ENCODE measurements around the gene SCN1A. TPM values are rescaled to one million over a fixed set of nuclear protein-coding genes. Genes with fewer than 3 reads are reported as not detected.

SCN1A gene
- polyA plus RNA-seq, 1 experiment = 0.28 TPM

DNA sequence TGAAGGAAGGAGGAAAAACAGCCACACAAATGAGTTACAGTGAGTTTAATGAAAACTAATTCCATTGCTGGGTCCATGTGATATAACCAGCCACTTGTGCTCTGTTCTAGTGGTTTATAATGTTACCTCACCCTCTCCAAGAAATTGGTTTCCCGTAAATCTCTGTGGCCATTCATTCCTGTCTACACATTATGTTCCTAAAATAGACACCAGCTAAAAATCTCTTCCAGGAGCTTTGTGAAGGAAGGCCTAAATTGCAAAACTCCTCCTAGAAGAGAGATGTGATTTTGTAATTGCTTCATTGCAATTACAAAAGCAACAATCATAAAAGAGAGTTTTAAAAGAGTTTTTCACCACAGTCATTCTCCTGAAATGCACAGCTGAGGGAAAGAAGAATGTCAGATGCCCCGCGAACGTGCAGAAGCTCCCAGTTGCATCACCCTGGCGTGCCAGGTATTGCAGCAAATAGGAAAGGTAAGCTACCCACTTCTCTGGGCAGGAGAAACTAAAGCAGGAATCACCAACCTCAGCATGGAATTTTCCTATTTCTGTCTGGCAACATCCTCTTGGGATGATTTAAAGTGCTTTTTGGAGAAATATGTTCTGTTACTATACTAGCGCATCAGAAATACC, 1.7 kb downstream of the SCN1A start:
- TF ChIP-seq, protein P1, sequence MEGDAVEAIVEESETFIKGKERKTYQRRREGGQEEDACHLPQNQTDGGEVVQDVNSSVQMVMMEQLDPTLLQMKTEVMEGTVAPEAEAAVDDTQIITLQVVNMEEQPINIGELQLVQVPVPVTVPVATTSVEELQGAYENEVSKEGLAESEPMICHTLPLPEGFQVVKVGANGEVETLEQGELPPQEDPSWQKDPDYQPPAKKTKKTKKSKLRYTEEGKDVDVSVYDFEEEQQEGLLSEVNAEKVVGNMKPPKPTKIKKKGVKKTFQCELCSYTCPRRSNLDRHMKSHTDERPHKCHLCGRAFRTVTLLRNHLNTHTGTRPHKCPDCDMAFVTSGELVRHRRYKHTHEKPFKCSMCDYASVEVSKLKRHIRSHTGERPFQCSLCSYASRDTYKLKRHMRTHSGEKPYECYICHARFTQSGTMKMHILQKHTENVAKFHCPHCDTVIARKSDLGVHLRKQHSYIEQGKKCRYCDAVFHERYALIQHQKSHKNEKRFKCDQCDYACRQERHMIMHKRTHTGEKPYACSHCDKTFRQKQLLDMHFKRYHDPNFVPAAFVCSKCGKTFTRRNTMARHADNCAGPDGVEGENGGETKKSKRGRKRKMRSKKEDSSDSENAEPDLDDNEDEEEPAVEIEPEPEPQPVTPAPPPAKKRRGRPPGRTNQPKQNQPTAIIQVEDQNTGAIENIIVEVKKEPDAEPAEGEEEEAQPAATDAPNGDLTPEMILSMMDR (IDR thresholded peaks at IDR 0.05; ENCODE audit: insufficient read depth, low read depth, low read length) = no peak
- CTCF ChIA-PET = interaction anchor here (0.6 to 9.4 kb wide), 5 partner anchors 24 to 171 kb away, joined by 3 to 133 read pairs (median 5); no protein-coding TSS in a partner anchor
- DNase-seq (ENCODE audit: low read depth) = peak; percentile 66
- Histone ChIP-seq H3K36me3 (ENCODE audit: control insufficient read depth, insufficient read depth, low read length) (no peaks in the 10 kb centered on the region), H3K27me3 (ENCODE audit: control insufficient read depth, insufficient read depth, low read length) (peaks cover 2% of the 10 kb centered on the region; the same call in 1 of the 2 replicates), H3K4me3 (ENCODE audit: low read depth, low read length) (no peak overlapping the region)
- POLR2A ChIA-PET = no interaction called here

DNA sequence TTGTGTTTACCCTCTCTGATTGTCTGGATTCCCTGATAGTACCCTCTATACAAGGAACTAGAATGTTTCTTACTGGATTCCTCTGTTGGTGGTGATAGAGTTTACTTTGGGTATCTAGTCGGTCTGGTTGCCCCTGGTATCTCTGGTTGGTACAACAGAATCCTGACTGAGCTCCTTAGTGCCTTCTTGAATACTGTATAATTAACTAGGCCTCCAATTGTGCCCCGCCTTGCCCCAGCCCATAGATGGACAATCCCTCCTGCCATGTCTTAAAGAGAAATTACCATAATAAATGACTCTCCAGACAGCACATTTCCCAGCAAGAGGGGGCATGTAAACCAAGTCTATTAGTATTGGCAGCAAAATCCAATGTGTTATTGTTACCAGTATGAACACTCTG, 2.3 kb downstream of the SCN1A start:
- H3K36me3 ChIP-seq (ENCODE audit: control insufficient read depth, insufficient read depth, low read length) = no peaks in the 10 kb centered on the region
- DNase-seq (ENCODE audit: low read depth) = no peak
- H3K4me3 ChIP-seq (ENCODE audit: low read depth, low read length) = no peak overlapping the region
- ChIA-PET CTCF (interaction anchor here (9.4 kb wide), 1 partner anchor 64 kb away, joined by 133 read pairs; no protein-coding TSS in a partner anchor), POLR2A (no interaction called here)
- peaks cover 2% of the 10 kb centered on the region; the same call in 1 of the 2 replicates for H3K27me3 ChIP-seq (ENCODE audit: control insufficient read depth, insufficient read depth, low read length)
- TF ChIP-seq, protein P1 (IDR thresholded peaks at IDR 0.05; ENCODE audit: insufficient read depth, low read depth, low read length) = no peak

DNA sequence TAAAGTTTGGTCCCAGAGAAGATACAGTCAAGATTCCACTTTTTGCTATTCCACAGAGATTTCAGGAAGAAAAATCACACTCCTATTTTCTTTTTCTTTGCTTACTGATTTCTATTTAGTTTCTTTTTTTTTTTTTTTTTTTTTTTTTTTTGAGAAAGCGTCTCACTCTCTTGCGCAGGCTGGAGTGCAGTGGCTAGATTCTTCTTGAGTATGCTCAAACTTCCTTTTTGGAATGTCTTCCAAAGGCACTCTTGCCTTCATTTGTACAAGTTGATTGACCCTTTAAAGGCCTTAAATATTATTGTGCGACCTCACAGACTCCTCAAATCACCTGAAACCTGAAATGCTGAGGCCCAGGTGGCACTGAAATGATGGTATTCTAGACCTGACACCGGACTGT, 9.6 kb downstream of the SCN1A start:
- CTCF ChIA-PET = interaction anchor here (1.9 kb wide), 1 partner anchor 11 kb away, joined by 6 read pairs; no protein-coding TSS in a partner anchor
- Histone ChIP-seq H3K36me3 (ENCODE audit: control insufficient read depth, insufficient read depth, low read length) (no peaks in the 10 kb centered on the region), H3K27me3 (ENCODE audit: control insufficient read depth, insufficient read depth, low read length) (no peaks in the 10 kb centered on the region), H3K4me3 (ENCODE audit: low read depth, low read length) (no peak overlapping the region)
- TF ChIP-seq, protein P1 (IDR thresholded peaks at IDR 0.05; ENCODE audit: insufficient read depth, low read depth, low read length) = no peak
- POLR2A ChIA-PET = no interaction called here
- DNase-seq (ENCODE audit: low read depth) = no peak

DNA sequence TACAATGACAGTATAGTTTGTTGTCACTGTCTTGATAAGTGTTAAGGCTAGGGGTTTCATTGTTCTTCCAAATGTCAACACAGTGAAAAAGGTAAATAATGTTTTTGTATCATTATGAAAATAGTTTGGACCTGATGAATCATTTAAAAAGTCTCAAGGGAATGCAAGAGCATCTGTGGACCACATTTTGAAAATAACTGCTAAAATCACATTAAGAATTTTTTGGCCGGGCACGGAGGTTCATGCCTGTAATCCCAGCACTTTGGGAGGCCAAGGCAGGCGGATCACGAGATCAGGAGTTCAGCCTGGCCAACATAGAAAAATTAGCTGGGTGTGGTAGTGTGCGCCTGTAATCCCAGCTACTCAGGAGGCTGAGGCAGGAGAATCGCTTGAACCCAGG, 10.3 kb downstream of the SCN1A start:
- POLR2A ChIA-PET = no interaction called here
- Histone ChIP-seq H3K27me3 (ENCODE audit: control insufficient read depth, insufficient read depth, low read length) (no peaks in the 10 kb centered on the region), H3K4me3 (ENCODE audit: low read depth, low read length) (no peak overlapping the region), H3K36me3 (ENCODE audit: control insufficient read depth, insufficient read depth, low read length) (no peaks in the 10 kb centered on the region)
- CTCF ChIA-PET = no interaction called here
- peak; percentile 32 for DNase-seq (ENCODE audit: low read depth)
- TF ChIP-seq, protein P1 (IDR thresholded peaks at IDR 0.05; ENCODE audit: insufficient read depth, low read depth, low read length) = no peak

DNA sequence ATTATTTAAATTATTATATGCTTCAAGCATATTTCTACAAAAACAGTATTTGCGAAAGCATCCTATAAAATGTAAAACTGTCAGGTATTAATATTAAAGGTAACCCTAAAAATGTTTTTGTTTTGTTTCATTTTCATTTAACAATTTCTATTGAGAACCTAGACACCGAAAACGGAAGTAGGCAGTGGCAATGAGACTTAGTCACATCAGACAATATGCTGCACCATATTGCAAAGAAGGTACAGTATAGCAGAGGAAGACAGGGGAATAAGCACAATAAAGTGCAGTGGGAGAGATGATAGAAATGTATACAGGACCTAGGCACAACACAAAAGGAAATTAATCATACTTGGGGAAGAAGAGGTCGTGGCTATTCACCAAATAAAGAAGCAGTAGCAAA, 12.2 kb downstream of the SCN1A start:
- Histone ChIP-seq H3K4me3 (ENCODE audit: low read depth, low read length) (no peak overlapping the region), H3K27me3 (ENCODE audit: control insufficient read depth, insufficient read depth, low read length) (no peaks in the 10 kb centered on the region), H3K36me3 (ENCODE audit: control insufficient read depth, insufficient read depth, low read length) (no peaks in the 10 kb centered on the region)
- ChIA-PET CTCF (interaction anchor here (1.3 kb wide), 1 partner anchor 25 kb away, joined by 3 read pairs; no protein-coding TSS in a partner anchor), POLR2A (no interaction called here)
- DNase-seq (ENCODE audit: low read depth) = no peak
- TF ChIP-seq, protein P1 (IDR thresholded peaks at IDR 0.05; ENCODE audit: insufficient read depth, low read depth, low read length) = no peak
